ENCODE results near the gene HSPBP1.

Gene HSPBP1

DNA sequence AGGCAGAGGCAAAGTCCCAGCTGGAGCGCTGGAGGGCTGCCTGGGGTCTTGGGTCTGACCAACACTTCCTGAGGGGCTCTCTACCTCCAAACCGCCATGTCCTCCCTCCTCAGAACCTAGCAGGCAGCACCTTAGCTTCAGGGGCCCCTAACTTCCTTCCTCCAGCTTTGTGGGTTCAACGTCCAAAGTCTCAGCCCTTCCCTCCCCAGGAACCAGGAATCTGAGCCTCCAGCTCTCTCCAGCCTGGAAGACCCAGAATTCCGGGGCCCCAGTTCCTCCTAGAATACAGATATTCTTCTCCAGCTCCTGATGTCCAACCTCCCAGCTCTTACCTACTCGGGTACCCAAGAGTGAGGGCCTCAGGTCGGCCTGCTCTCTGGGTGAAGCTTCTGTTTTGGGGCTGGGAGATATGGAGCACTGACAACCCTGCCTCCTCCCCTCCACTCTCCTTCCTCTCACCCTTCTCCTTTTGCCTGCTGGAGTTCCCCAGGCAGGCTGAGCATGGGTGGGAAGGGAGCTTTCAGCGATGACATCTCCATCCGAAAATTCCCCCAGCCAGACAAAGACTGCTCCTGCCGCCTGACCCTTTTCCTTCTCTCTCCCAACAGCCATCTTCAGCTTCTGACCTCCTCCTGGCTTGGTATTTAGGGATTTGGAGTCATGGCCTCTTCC is 41.7 kb upstream of the HSPBP1 start:
- TF ChIP-seq SIN3A (IDR thresholded peaks at IDR 0.05; ENCODE audit: borderline replicate concordance, insufficient read depth, low read length), result no peak
- no peak for TF ChIP-seq FOXP2 (optimal IDR thresholded peaks at IDR 0.05; ENCODE audit: borderline replicate concordance, extremely low read depth, extremely low read length, insufficient read depth)
- no peak for TF ChIP-seq POLR2AphosphoS5 (IDR thresholded peaks at IDR 0.05; ENCODE audit: low read depth, low read length)
- TF ChIP-seq TAF1 (IDR thresholded peaks at IDR 0.05; ENCODE audit: borderline replicate concordance, insufficient read depth, low read length), result no peak
- no peak for TF ChIP-seq REST (IDR thresholded peaks at IDR 0.05; ENCODE audit: insufficient read depth in 1 of 2, low read depth in 2 of 2, low read length in 2 of 2)

- TF ChIP-seq FOXP2 (optimal IDR thresholded peaks at IDR 0.05; ENCODE audit: borderline replicate concordance, extremely low read depth, extremely low read length, insufficient read depth) (no peak), TAF1 (IDR thresholded peaks at IDR 0.05; ENCODE audit: borderline replicate concordance, insufficient read depth, low read length) (no peak), SIN3A (IDR thresholded peaks at IDR 0.05; ENCODE audit: borderline replicate concordance, insufficient read depth, low read length) (no peak), POLR2AphosphoS5 (IDR thresholded peaks at IDR 0.05; ENCODE audit: low read depth, low read length) (no peak), REST (IDR thresholded peaks at IDR 0.05; ENCODE audit: insufficient read depth in 1 of 2, low read depth in 2 of 2, low read length in 2 of 2) (no peak)
These were observed 41.0 kb upstream of the HSPBP1 start for GRCh38 chr19:55320844-55321419.

DNA sequence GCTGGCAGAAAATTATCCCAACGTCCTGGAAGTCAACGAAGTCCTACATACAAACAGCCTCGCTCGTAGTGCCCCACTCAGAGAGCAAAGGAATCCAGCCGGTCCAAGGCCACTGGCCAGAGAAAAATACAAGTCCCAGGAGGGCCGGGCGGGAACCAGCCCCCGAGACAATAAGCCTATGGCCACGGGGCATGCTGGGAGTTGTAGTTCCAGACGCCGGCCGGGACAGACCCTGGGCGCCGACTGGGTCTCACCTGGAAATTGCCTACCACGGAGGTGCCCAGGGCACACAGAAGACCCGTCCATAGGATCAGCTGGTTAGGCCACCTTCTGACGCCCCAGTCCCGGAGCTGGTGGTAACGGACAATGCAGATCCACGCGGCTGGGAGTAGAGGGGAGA is 39.9 kb upstream of the HSPBP1 start:
- TF ChIP-seq TAF1 (IDR thresholded peaks at IDR 0.05; ENCODE audit: borderline replicate concordance, insufficient read depth, low read length) (no peak), FOXP2 (optimal IDR thresholded peaks at IDR 0.05; ENCODE audit: borderline replicate concordance, extremely low read depth, extremely low read length, insufficient read depth) (no peak), REST (IDR thresholded peaks at IDR 0.05; ENCODE audit: insufficient read depth in 1 of 2, low read depth in 2 of 2, low read length in 2 of 2) (no peak), SIN3A (IDR thresholded peaks at IDR 0.05; ENCODE audit: borderline replicate concordance, insufficient read depth, low read length) (no peak), POLR2AphosphoS5 (IDR thresholded peaks at IDR 0.05; ENCODE audit: low read depth, low read length) (no peak)

GRCh38 chr19:55316646-55317045 is 36.7 kb upstream of the HSPBP1 start:
- TF ChIP-seq POLR2AphosphoS5 (IDR thresholded peaks at IDR 0.05; ENCODE audit: low read depth, low read length) (no peak), REST (IDR thresholded peaks at IDR 0.05; ENCODE audit: insufficient read depth in 1 of 2, low read depth in 2 of 2, low read length in 2 of 2) (no peak), TAF1 (IDR thresholded peaks at IDR 0.05; ENCODE audit: borderline replicate concordance, insufficient read depth, low read length) (no peak), FOXP2 (optimal IDR thresholded peaks at IDR 0.05; ENCODE audit: borderline replicate concordance, extremely low read depth, extremely low read length, insufficient read depth) (no peak), SIN3A (IDR thresholded peaks at IDR 0.05; ENCODE audit: borderline replicate concordance, insufficient read depth, low read length) (no peak)
